BLaER1 (cell line): ENCODE measurements around the gene C13orf42.
A peak's percentile ranks its signal among the peaks of the same experiment; 100 is the strongest.

Source experiments
- H3K27ac ChIP-seq: shearing (Covaris generic); formaldehyde crosslinking; 2 replicates; pipeline ENCODE4 v1.8.1; 2022
- H3K27me3 ChIP-seq: shearing (Covaris generic); formaldehyde crosslinking; 2 replicates; pipeline ENCODE4 v1.8.1; 2022
- H3K36me3 ChIP-seq: shearing (Covaris generic); formaldehyde crosslinking; 2 replicates; pipeline ENCODE4 v1.8.1; 2022
- H3K4me1 ChIP-seq: shearing (Covaris generic); formaldehyde crosslinking; 2 replicates; pipeline ENCODE4 v1.8.1; 2022
- H3K4me2 ChIP-seq: shearing (Covaris generic); formaldehyde crosslinking; 2 replicates; pipeline ENCODE4 v1.8.1; 2022
- H3K4me3 ChIP-seq: shearing (Covaris generic); formaldehyde crosslinking; 2 replicates; pipeline ENCODE4 v1.8.1; 2022
- H3K9ac ChIP-seq: shearing (Covaris generic); formaldehyde crosslinking; 2 replicates; pipeline ENCODE4 v1.8.1; 2022
- H3K9me3 ChIP-seq: shearing (Covaris generic); formaldehyde crosslinking; 2 replicates; pipeline ENCODE4 v1.8.1; 2022
- H4K20me1 ChIP-seq: shearing (Covaris generic); formaldehyde crosslinking; 2 replicates; pipeline ENCODE4 v1.8.1; 2022
- Cebpa-rat ChIP-seq: shearing (Covaris generic); IDR thresholded peaks from 2 replicates; pipeline ENCODE4 v1.8.1; 2022

C13orf42 gene

DNA sequence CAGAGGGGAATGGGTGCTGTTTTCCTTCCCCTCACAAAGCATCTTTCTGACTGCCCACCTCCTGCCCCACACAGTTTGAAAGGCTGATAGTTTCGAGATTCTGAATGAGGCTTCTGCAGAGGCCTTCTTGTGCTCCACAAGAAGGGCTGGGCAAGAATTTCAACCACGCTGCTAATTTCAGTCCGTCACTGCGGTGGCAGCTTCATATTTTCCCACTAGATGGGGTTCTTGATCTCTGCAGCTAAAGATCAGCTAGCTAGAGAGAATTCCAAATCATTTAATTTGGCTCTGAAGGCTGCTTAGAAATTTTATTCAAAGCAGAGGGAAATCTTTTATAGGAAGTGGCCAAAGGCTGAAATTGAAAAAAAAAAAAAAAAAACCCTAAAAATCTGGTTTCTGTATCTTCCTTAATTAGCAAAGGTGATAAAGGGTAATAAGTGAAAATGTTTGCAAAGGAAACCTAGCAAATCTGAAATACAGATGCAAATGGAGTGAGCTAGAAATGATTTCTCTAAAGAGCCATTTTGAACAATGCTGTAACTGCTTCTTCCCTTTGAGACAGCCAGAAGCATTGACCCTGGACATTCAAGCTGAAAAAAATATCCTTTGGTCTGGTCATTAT, 38.0 kb upstream of the C13orf42 start:
- H4K20me1 ChIP-seq: no peaks in the 10 kb centered on the region
- H3K4me2 ChIP-seq: no peak overlapping the region
- no peak overlapping the region for H3K9ac ChIP-seq
- TF ChIP-seq Cebpa-rat: no peak
- peaks cover 5% of the 10 kb centered on the region for H3K9me3 ChIP-seq
- no peak overlapping the region for H3K4me3 ChIP-seq
- H3K36me3 ChIP-seq: no peaks in the 10 kb centered on the region
- H3K27ac ChIP-seq: no peak overlapping the region
- H3K27me3 ChIP-seq: no peaks in the 10 kb centered on the region
- H3K4me1 ChIP-seq: no peaks in the 10 kb centered on the region

DNA sequence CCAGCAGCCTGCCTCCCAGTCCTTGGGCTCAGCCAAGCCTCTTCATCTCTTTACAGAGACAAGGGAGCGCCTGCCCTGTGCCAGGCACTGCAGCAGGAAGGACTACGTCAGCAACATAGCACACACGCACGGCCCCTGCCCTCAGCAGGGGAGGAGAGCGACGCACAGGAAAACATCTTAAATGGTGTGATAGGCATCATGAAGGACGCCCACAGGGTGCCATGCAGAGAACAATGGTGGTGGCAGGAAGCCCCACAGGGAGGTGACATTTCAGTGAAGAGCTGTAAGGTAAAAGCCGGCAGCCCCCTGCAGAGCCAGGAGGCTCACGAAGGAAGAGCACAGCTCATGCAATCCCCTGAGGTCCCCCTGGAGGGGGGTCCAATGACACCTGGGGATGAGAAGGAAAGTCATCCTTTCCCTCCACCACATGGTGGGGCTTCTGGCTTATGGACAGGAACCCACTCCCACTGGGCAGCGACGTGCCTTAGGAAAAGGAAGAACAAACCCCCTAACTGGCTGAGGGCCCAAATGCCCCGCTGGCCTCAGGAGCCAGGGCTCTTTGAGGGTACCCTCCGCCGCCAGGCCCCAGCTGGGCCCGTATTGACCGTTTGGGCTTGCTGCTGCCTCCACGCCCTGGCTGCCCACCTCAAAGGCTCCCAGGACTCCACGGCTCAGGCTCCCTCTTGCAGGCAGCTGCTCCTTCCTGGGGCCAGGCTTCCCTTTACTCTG, 37.3 kb upstream of the C13orf42 start:
- H3K36me3 ChIP-seq: no peaks in the 10 kb centered on the region
- H3K27ac ChIP-seq: no peak overlapping the region
- H3K9me3 ChIP-seq: peaks cover 5% of the 10 kb centered on the region
- TF ChIP-seq Cebpa-rat: no peak
- no peak overlapping the region for H3K9ac ChIP-seq
- no peak overlapping the region for H3K4me3 ChIP-seq
- H3K4me2 ChIP-seq: no peak overlapping the region
- no peaks in the 10 kb centered on the region for H3K27me3 ChIP-seq
- no peaks in the 10 kb centered on the region for H3K4me1 ChIP-seq
- H4K20me1 ChIP-seq: no peaks in the 10 kb centered on the region

DNA sequence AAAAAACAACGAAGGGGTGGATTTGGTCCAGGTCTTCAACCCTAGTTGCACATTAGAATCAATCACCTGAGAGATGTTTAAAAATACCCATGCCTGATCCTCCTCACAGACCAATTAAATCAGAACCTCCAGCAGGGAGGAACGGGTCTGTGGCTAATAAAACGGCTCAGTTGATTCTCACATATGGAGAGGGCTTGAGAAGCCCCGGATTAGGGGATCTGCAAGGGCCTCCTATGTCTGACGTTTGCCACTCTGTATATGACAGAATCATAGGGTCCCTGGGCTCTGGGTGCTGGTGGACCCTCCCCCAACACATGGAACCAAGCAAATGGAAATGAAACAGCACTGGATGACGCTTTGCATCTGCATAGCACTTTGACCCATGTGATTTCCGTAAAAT, 36.7 kb upstream of the C13orf42 start:
- Histone ChIP-seq H3K9ac (no peak overlapping the region), H3K4me3 (no peak overlapping the region), H3K4me1 (no peaks in the 10 kb centered on the region), H3K27me3 (no peaks in the 10 kb centered on the region), H4K20me1 (no peaks in the 10 kb centered on the region), H3K9me3 (peaks cover 5% of the 10 kb centered on the region), H3K36me3 (no peaks in the 10 kb centered on the region), H3K27ac (no peak overlapping the region), H3K4me2 (no peak overlapping the region)
- TF ChIP-seq Cebpa-rat: no peak

DNA sequence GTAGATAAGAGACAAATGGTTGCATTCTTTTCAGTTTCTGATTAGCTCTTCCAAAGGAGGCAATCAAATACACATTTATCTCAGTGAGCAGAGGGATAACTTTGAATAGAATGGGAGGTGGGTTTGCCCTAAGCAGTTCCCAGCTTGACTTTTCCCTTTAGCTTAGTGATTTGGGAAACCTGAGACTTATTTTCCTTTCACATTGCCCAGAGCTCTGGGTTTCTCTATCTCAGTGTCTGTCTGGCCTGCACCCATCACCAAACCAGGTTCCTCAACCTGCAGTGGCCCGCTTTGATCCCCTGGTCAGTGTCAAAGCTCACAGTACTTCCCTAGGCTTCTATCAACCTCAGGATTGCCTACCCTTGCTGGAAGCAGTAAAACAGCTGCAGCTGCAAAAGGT, 35.6 kb upstream of the C13orf42 start:
- Histone ChIP-seq H3K27me3 (no peaks in the 10 kb centered on the region), H3K4me2 (no peak overlapping the region), H4K20me1 (no peaks in the 10 kb centered on the region), H3K36me3 (no peaks in the 10 kb centered on the region), H3K27ac (no peak overlapping the region), H3K4me3 (no peak overlapping the region), H3K9ac (no peak overlapping the region), H3K4me1 (no peaks in the 10 kb centered on the region), H3K9me3 (peaks cover 5% of the 10 kb centered on the region)
- no peak for TF ChIP-seq Cebpa-rat

DNA sequence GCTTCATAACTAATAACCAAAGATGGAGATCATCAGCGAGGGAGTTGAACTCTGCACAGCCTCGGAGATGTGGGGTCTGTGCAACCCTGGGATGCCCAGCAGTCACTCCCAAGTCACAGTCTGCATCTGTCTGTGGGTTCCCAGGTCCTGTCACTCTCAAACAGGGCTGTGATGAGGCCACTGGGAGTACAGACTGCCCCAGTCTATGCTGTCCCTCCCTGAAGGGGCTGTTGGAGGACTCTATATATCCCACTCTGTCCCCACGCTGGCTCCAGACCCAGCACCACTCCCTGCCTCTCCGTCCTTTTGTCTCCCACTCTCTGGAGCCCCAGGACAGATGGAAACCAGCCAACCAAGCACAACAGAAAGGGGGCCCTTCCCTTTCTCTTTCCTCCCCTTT, 26.2 kb upstream of the C13orf42 start:
- H3K4me3 ChIP-seq: no peak overlapping the region
- no peak for TF ChIP-seq Cebpa-rat
- no peak overlapping the region for H3K27ac ChIP-seq
- H3K4me1 ChIP-seq: peaks cover 6% of the 10 kb centered on the region; the same call in 1 of the 2 replicates
- H3K9ac ChIP-seq: no peak overlapping the region
- H4K20me1 ChIP-seq: no peaks in the 10 kb centered on the region
- no peaks in the 10 kb centered on the region for H3K27me3 ChIP-seq
- no peaks in the 10 kb centered on the region for H3K36me3 ChIP-seq
- peaks cover 8% of the 10 kb centered on the region for H3K9me3 ChIP-seq
- no peak overlapping the region for H3K4me2 ChIP-seq

DNA sequence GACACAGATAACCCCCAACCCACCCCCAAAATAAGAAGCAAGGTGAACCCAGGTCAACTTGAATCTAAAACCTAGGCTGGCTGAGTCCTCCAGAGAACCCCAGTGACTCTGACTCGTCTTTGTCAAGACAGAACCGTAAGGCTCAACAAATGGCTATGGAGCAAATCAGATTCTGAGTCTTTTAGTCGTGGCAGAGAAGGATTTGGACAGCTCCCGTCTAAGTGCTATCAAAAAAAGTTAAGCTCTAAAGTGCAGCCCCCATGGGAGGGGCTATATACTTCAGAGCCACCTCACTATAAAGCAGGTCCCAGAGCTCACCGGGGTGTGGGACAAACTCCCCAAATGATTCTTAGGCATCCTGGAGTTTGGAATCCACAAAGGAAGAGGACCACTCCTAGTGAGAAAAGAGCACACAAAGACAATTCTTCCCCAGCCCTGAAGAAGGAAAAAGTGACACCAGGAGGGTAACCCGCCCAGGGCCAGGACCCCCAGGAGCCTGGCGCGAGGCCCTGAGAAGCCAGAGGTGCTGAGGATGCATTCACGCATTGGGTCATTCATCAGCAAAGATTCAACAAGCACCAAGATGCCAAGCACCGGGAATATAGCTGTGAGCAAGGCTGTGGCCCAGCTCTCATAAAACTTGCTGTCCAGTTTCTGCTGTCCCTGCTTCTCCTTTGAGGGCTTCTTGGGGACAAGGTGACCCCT, 25.4 kb upstream of the C13orf42 start:
- no peak overlapping the region for H3K4me2 ChIP-seq
- no peaks in the 10 kb centered on the region for H3K27me3 ChIP-seq
- H3K36me3 ChIP-seq: no peaks in the 10 kb centered on the region
- TF ChIP-seq Cebpa-rat: no peak
- peaks cover 16% of the 10 kb centered on the region for H3K9me3 ChIP-seq
- H3K4me1 ChIP-seq: peaks cover 6% of the 10 kb centered on the region; the same call in 1 of the 2 replicates
- H3K9ac ChIP-seq: no peak overlapping the region
- no peak overlapping the region for H3K4me3 ChIP-seq
- H3K27ac ChIP-seq: no peak overlapping the region
- H4K20me1 ChIP-seq: no peaks in the 10 kb centered on the region

DNA sequence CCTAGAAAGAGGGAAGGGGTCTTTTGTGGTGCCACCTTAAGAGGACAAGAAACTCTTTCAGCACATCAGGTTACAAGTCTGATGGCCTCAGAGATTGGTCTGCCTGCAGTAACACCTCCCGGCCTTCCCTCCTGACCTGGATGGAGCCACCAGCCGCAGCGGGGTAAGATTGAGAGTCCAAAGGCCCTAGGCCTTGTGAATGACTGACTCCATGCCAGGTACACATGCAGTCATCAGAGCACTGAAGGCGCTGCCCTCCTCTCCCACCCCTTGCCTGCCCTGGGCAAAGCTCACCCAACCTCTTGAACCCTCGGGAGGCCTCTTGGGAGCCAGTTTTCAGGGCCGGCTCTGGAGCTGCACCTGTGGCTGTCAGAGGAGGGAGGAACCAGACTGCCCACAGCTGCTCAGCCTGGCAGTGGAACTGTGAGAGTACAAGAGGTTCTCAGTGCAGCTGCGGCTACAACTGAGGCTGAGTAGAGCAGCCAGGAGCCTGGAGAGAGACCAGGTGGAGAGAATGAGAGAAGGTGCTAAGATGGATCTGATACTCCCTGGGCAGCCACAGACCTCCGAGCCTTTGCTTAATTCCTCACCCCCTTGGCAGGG, 23.8 kb upstream of the C13orf42 start:
- H3K27me3 ChIP-seq: no peaks in the 10 kb centered on the region
- H3K4me2 ChIP-seq: 0 out of 2 replicates have a peak overlapping the region, but pooled peaks have one; percentile 16
- H4K20me1 ChIP-seq: no peaks in the 10 kb centered on the region
- peaks cover 6% of the 10 kb centered on the region; the same call in 1 of the 2 replicates for H3K4me1 ChIP-seq
- no peaks in the 10 kb centered on the region for H3K36me3 ChIP-seq
- H3K4me3 ChIP-seq: no peak overlapping the region
- no peak overlapping the region for H3K27ac ChIP-seq
- H3K9me3 ChIP-seq: peaks cover 31% of the 10 kb centered on the region
- H3K9ac ChIP-seq: no peak overlapping the region
- no peak for TF ChIP-seq Cebpa-rat

DNA sequence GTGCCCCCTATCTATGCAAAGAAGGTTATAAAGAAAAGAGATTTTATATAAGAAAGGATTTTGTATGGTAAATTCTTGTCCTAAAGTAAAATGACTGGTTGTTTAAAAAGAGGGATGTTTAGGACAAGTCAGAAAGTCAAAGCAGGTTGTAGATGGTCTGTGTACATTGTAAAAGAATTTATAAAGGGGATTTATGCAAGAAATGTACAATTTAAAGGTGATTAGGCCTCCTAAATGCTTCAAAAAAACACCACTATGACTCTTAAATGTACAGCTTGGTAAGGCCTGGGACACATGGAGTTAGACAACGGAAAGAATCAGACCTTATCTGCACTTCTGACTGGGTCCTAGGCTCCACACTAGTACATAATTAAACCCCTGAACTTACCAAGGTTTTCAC, 19.3 kb upstream of the C13orf42 start:
- H4K20me1 ChIP-seq: no peaks in the 10 kb centered on the region
- H3K27ac ChIP-seq: no peak overlapping the region
- no peak for TF ChIP-seq Cebpa-rat
- peaks cover 6% of the 10 kb centered on the region; the same call in 1 of the 2 replicates for H3K4me1 ChIP-seq
- peaks cover 3% of the 10 kb centered on the region; the same call in 1 of the 2 replicates for H3K27me3 ChIP-seq
- no peak overlapping the region for H3K4me2 ChIP-seq
- peaks cover 43% of the 10 kb centered on the region for H3K9me3 ChIP-seq
- no peak overlapping the region for H3K9ac ChIP-seq
- no peak overlapping the region for H3K4me3 ChIP-seq
- no peaks in the 10 kb centered on the region for H3K36me3 ChIP-seq

DNA sequence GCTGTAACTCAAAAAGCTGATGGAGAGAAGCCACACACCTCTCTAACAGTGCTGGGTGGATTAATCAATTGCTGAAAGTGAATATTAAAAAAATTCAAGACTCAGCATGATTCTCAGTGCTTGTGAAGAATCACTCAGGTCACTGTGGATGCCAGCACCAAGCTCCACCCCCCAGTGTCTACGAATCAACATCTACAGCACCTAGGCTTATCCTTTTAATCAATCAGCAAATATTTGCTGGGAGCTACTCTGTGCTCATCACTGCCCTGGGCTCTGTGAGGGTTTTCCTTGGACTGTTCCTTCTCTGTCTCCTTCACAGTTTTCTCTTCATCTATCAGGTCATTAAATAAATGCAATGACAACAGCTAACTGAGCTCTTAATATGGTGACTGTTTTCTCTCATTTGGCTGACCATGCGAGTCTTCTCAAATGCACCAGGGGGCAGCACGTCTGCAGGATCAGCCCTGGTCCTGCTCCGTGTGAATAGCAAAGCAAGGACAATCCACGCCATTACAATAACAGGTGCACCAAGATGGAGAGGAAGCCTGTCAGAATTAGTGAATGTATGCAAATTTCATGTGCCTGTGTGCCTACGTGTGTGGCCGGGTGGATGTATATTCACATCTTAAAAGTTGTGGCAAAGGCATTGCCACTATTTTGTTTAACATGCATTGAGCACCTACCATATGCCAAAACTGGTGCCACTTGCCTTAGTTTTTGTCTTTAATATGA, 14.6 kb upstream of the C13orf42 start:
- no peaks in the 10 kb centered on the region for H3K36me3 ChIP-seq
- H3K4me2 ChIP-seq: no peak overlapping the region
- peaks cover 44% of the 10 kb centered on the region for H3K27me3 ChIP-seq
- peaks cover 11% of the 10 kb centered on the region for H3K4me1 ChIP-seq
- peaks cover 20% of the 10 kb centered on the region for H3K9me3 ChIP-seq
- TF ChIP-seq Cebpa-rat: no peak
- H3K4me3 ChIP-seq: no peak overlapping the region
- no peaks in the 10 kb centered on the region; the same call in 1 of the 2 replicates for H4K20me1 ChIP-seq
- no peak overlapping the region for H3K27ac ChIP-seq
- H3K9ac ChIP-seq: no peak overlapping the region
